HUES6 (cell line): ENCODE measurements around the gene MAP1LC3A.

Experiments used
- H3K27ac ChIP-seq: 2 replicates; pipeline ENCODE4 v1.7.0; 2013; ENCODE audit warnings: low read depth, mild to moderate bottlenecking, low read length, inconsistent platforms
- H3K27me3 ChIP-seq: 2 replicates; pipeline ENCODE4 v1.6.1; 2013; ENCODE audit warnings: low read length; ENCODE audit not compliant: control insufficient read depth, insufficient read depth
- H3K36me3 ChIP-seq: 2 replicates; pipeline ENCODE4 v1.6.1; 2013; ENCODE audit warnings: low read length; ENCODE audit not compliant: control insufficient read depth, insufficient read depth
- H3K4me1 ChIP-seq: 2 replicates; pipeline ENCODE4 v1.6.1; 2013; ENCODE audit warnings: low read length; ENCODE audit not compliant: control insufficient read depth, insufficient read depth
- H3K4me3 ChIP-seq: 2 replicates; pipeline ENCODE4 v1.5.1; 2013; ENCODE audit warnings: low read depth, low read length
- H3K9ac ChIP-seq: one replicate; pipeline ENCODE4 v1.6.1; 2013; ENCODE audit warnings: mild to moderate bottlenecking, low read length
- H3K9me3 ChIP-seq: 2 replicates; pipeline ENCODE4 v1.6.1; 2013; ENCODE audit warnings: low read depth, low read length; ENCODE audit not compliant: control insufficient read depth, insufficient read depth

The MAP1LC3A gene

GRCh38 chr20:34540596-34541263, 17.8 kb upstream of the MAP1LC3A start:
- Histone ChIP-seq H3K36me3 (peaks cover 38% of the 10 kb centered on the region), H3K27ac (no peak overlapping the region), H3K27me3 (no peaks in the 10 kb centered on the region), H3K9ac (no peak overlapping the region), H3K9me3 (no peaks in the 10 kb centered on the region), H3K4me1 (peaks cover 10% of the 10 kb centered on the region), H3K4me3 (no peak overlapping the region)

DNA sequence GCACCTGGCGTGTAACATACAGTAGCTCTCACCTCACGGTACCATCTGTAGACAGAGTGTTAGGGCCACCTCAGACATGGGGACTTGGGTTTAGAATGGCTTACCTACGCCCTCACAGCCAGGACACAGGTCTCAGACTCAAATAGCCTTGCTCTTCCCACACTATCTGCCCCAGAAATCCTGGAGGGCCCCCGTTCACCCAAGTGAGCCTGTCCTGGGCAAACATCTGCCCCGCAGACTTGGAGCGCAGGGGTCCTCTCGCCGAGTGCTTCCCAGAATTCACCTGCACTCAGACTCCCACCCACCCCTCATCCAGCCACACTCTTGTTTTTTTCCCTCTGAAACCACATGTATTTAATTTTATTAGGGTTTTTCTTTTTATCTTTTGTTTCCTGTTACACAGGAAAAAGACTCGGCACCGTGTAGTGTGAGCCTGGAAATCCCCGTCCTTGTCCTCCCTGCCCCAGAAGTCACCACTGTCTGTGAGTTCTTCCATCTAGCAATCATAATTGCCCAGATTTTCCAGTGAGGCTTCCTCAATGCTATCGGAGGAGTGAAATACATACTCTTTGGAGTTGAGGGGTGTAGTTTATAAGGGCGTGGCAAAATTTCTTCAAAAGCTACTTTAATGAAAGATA, 17.1 kb upstream of the MAP1LC3A start:
- peaks cover 10% of the 10 kb centered on the region for H3K4me1 ChIP-seq
- H3K36me3 ChIP-seq, result peaks cover 32% of the 10 kb centered on the region
- no peaks in the 10 kb centered on the region for H3K9me3 ChIP-seq
- no peak overlapping the region for H3K27ac ChIP-seq
- H3K27me3 ChIP-seq, result no peaks in the 10 kb centered on the region
- H3K4me3 ChIP-seq, result no peak overlapping the region
- H3K9ac ChIP-seq, result no peak overlapping the region

DNA sequence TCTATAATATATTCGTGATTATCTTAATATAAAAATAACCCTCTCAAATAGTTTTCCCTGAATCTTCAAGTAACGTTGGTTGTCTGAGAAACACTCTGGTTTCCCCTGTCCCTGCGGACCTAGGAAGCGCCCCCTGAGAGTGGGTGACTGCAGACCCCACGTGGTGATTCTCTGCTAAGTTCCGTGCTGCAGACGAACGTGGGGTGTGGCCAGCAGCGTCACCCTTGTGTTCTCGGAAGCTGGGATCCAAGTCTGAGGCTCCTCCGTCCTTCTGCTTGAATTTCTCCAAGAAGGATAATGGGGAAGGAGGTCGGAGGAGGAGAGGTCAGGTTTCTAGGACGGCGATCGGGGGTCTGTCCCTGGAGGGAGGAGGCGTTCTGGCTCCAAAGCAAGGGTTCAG, 16.6 kb upstream of the MAP1LC3A start:
- Histone ChIP-seq H3K36me3 (peaks cover 29% of the 10 kb centered on the region), H3K9me3 (no peaks in the 10 kb centered on the region), H3K4me1 (peaks cover 10% of the 10 kb centered on the region), H3K27ac (no peak overlapping the region), H3K4me3 (no peak overlapping the region), H3K9ac (no peak overlapping the region), H3K27me3 (no peaks in the 10 kb centered on the region)

DNA sequence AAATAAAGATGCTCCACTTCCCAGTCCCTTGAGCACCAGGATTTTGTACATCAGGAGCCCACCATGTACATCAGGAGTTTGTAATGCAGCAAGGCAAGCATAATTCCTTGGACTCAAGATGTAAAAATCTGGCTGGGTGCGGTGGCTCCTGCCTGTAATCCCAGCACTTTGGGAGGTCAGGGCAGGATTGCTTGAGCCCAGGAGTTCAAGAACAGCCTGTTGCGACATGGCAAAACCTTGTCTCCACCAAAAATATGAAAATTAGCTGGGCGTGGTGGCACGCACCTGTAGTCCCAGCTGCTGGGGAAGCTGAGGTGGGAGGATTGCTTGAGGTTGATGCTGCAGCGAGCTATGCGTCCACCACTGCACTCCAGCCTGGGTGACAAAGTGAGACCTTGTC, 16.1 kb upstream of the MAP1LC3A start:
- peaks cover 24% of the 10 kb centered on the region for H3K36me3 ChIP-seq
- H3K27ac ChIP-seq, result no peak overlapping the region
- no peaks in the 10 kb centered on the region for H3K27me3 ChIP-seq
- no peaks in the 10 kb centered on the region for H3K9me3 ChIP-seq
- H3K4me1 ChIP-seq, result peaks cover 10% of the 10 kb centered on the region
- no peak overlapping the region for H3K4me3 ChIP-seq
- no peak overlapping the region for H3K9ac ChIP-seq

GRCh38 chr20:34543463-34544056, 15.0 kb upstream of the MAP1LC3A start:
- H3K9ac ChIP-seq, result no peak overlapping the region

GRCh38 chr20:34544109-34544796, 14.3 kb upstream of the MAP1LC3A start:
- no peaks in the 10 kb centered on the region for H3K9me3 ChIP-seq
- H3K4me1 ChIP-seq, result peaks cover 11% of the 10 kb centered on the region
- H3K4me3 ChIP-seq, result peak overlapping the region; percentile 39
- no peak overlapping the region for H3K9ac ChIP-seq
- H3K36me3 ChIP-seq, result peaks cover 20% of the 10 kb centered on the region
- H3K27me3 ChIP-seq, result no peaks in the 10 kb centered on the region
- H3K27ac ChIP-seq, result no peak overlapping the region

More at GRCh38 chr20:34543463-34544056, 15.0 kb upstream of the MAP1LC3A start:
- Histone ChIP-seq H3K36me3 (peaks cover 20% of the 10 kb centered on the region), H3K27ac (no peak overlapping the region), H3K4me3 (no peak overlapping the region), H3K9me3 (no peaks in the 10 kb centered on the region), H3K4me1 (peaks cover 10% of the 10 kb centered on the region), H3K27me3 (no peaks in the 10 kb centered on the region)

GRCh38 chr20:34546751-34547181, 11.8 kb upstream of the MAP1LC3A start:
- H3K4me1 ChIP-seq, result peaks cover 19% of the 10 kb centered on the region
- H3K27me3 ChIP-seq, result no peaks in the 10 kb centered on the region
- H3K27ac ChIP-seq, result no peak overlapping the region
- H3K36me3 ChIP-seq, result peaks cover 3% of the 10 kb centered on the region
- H3K9ac ChIP-seq, result no peak overlapping the region
- H3K4me3 ChIP-seq, result no peak overlapping the region
- H3K9me3 ChIP-seq, result no peaks in the 10 kb centered on the region

DNA sequence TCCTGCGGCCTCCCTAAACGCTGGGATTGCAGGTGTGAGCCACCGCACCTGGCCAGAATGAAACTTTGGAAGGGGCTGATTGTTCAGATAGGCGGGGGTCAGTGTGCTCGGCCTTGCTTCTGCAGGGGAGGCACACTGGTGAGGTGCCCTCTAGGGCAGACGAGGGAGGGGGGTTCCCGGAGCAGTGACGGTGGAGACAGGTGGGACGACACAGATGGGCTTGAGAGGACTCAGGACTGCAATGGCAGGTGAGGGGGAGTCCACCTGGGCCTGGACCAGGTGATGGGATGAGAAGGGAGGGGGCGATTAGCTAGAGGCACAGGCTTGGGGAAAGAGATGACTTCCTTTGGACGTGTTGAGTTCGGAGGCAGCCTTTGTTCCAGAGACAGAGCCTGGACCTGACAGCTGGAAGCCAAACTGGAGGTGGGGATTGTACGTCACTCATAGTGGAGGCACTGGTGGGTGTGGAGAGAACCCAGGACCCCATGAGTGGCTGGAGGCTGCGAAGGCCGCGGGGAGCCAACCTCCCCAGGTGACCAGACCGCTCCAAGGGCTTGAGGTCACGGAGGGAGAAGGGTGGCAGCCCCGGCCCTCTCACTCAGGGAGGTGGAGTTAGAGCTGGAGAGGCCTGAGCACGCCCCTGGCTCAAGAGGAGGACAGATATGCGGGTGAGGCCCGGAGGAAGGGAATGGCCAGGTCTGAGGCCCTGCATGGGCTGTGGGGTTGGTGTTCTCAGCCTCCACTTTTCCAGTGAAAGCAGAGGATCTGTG, 10.5 kb upstream of the MAP1LC3A start:
- no peak overlapping the region for H3K9ac ChIP-seq
- H3K27ac ChIP-seq, result no peak overlapping the region
- H3K4me1 ChIP-seq, result peaks cover 19% of the 10 kb centered on the region
- no peak overlapping the region for H3K4me3 ChIP-seq
- no peaks in the 10 kb centered on the region for H3K36me3 ChIP-seq
- H3K27me3 ChIP-seq, result no peaks in the 10 kb centered on the region
- no peaks in the 10 kb centered on the region for H3K9me3 ChIP-seq

- Histone ChIP-seq H3K27me3 (no peaks in the 10 kb centered on the region), H3K9ac (no peak overlapping the region), H3K4me1 (peaks cover 14% of the 10 kb centered on the region), H3K9me3 (no peaks in the 10 kb centered on the region), H3K36me3 (no peaks in the 10 kb centered on the region), H3K27ac (no peak overlapping the region), H3K4me3 (no peak overlapping the region)
Measured at GRCh38 chr20:34549291-34549928, 9.1 kb upstream of the MAP1LC3A start.

- Histone ChIP-seq H3K9me3 (no peaks in the 10 kb centered on the region), H3K27ac (no peak overlapping the region), H3K36me3 (no peaks in the 10 kb centered on the region), H3K4me3 (no peak overlapping the region), H3K27me3 (no peaks in the 10 kb centered on the region), H3K9ac (no peak overlapping the region), H3K4me1 (peaks cover 9% of the 10 kb centered on the region)
Measured at GRCh38 chr20:34549929-34550305, 8.6 kb upstream of the MAP1LC3A start.
